HG02938 (cell line): ENCODE measurements around the gene ZIC5.

ENCODE experiments used
- ATAC-seq: cut with Tn5 transposase; IDR thresholded peaks from one replicate; pipeline ENCODE4 v1.9.1; 2021; ENCODE audit warnings: mild to moderate bottlenecking, moderate library complexity; ENCODE audit not compliant: unreplicated experiment

ZIC5 gene

GRCh38 chr13:99976575-99976974 is 5.0 kb upstream of the ZIC5 start:
- no peak for ATAC-seq

GRCh38 chr13:99975626-99976025 is 4.1 kb upstream of the ZIC5 start:
- ATAC-seq, result no peak

- no peak for ATAC-seq
Observed at GRCh38 chr13:99974939-99975561, 3.5 kb upstream of the ZIC5 start.

GRCh38 chr13:99974296-99974938 is 2.9 kb upstream of the ZIC5 start:
- no peak for ATAC-seq

- ATAC-seq, result no peak
Observed at GRCh38 chr13:99973808-99974185, 2.2 kb upstream of the ZIC5 start.

GRCh38 chr13:99973163-99973807 is 1.7 kb upstream of the ZIC5 start:
- ATAC-seq, result no peak

GRCh38 chr13:99972190-99972731 is 694 bp upstream of the ZIC5 start:
- no peak for ATAC-seq

- no peak for ATAC-seq
Observed at GRCh38 chr13:99970651-99971575, 654 bp downstream of the ZIC5 start.

GRCh38 chr13:99969919-99970650 is 1.5 kb downstream of the ZIC5 start:
- ATAC-seq, result no peak

GRCh38 chr13:99969453-99969918 is 2.1 kb downstream of the ZIC5 start:
- no peak for ATAC-seq

GRCh38 chr13:99968521-99969452 is 2.8 kb downstream of the ZIC5 start:
- no peak for ATAC-seq

GRCh38 chr13:99967869-99968520 is 3.6 kb downstream of the ZIC5 start:
- ATAC-seq, result no peak

- no peak for ATAC-seq
Observed at GRCh38 chr13:99967498-99967868, 4.1 kb downstream of the ZIC5 start.

GRCh38 chr13:99966064-99966805 is 5.3 kb downstream of the ZIC5 start:
- no peak for ATAC-seq

GRCh38 chr13:99965329-99966000 is 6.1 kb downstream of the ZIC5 start:
- no peak for ATAC-seq

- no peak for ATAC-seq
Observed at GRCh38 chr13:99963816-99964339, 7.7 kb downstream of the ZIC5 start.

GRCh38 chr13:99962242-99962641 is 9.3 kb downstream of the ZIC5 start:
- ATAC-seq, result no peak
